ENCODE results near the gene RPH3AL. TPM values are rescaled to one million over a fixed set of nuclear protein-coding genes. Genes with fewer than 3 reads are reported as not detected.

Gene RPH3AL
- total RNA-seq, 1 experiment from 2014 or later: 26.0 TPM

- Histone ChIP-seq H3K27me3 (ENCODE audit: insufficient read depth, low read depth) (no peaks in the 10 kb centered on the region), H3K9me3 (ENCODE audit: insufficient read depth, low read depth) (no peaks in the 10 kb centered on the region), H2AFZ (no peak overlapping the region), H3K36me3 (ENCODE audit: low read depth) (no peaks in the 10 kb centered on the region), H3K4me1 (replicated peaks; ENCODE audit: insufficient read depth) (no peaks in the 10 kb centered on the region), H3F3A (ENCODE audit: insufficient read depth, low read depth) (no peaks in the 10 kb centered on the region), H4K20me1 (ENCODE audit: insufficient read depth) (no peaks in the 10 kb centered on the region), H3K9me2 (ENCODE audit: insufficient read depth) (no peaks in the 10 kb centered on the region), H3K27ac (no peak overlapping the region), H3K79me2 (ENCODE audit: low read depth) (no peaks in the 10 kb centered on the region), H3K4me2 (no peak overlapping the region), H3K4me3 (no peak overlapping the region)
- no TSS peak for BruUV-seq (replicated peaks)
- no peak for DNase-seq
- ChIA-PET CTCF (no interaction called here), POLR2A (ENCODE audit: unreplicated experiment) (no interaction called here)
- TF ChIP-seq CTCF (conservative IDR thresholded peaks at IDR 0.05): no peak
- no peak for TF ChIP-seq EZH2 (IDR thresholded peaks at IDR 0.05; ENCODE audit: low read depth)
- intact Hi-C loops (cut with micrococcal nuclease; ENCODE audit: unreplicated experiment): no loop called here
These were observed 31.1 kb downstream of the RPH3AL start for GRCh38 chr17:321386-321941.

DNA sequence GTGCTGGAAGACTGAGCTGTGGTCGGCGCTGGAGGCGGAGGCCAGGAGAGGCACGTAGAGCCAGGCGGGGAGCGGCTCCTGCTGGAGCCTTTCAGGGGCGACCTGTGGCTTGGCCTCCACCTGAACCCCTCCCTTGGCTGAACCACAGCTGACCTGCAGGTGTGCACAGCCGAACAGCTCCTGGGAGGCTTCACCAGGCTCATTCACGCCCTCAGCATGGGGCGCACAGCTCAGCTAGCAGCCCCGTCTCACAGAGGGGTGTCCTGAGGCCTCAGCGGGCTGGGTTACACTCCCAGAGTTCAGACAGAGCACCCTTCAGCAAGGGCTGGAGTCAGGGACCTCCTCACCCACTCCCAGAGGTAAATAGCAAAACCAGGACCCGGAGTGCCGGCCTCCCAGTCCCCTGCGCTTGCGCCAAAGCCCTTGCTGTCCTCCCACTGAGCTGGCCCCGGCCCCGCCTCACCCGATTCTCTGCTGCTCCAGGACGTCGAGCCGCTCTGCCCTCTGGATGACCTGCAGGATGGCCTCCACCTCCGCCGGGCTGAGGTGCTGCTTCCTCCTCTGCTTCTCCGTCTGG, 31.7 kb downstream of the RPH3AL start:
- no peaks in the 10 kb centered on the region for H3K27me3 ChIP-seq (ENCODE audit: insufficient read depth, low read depth)
- H4K20me1 ChIP-seq (ENCODE audit: insufficient read depth): no peaks in the 10 kb centered on the region
- H3K27ac ChIP-seq: no peak overlapping the region
- no peaks in the 10 kb centered on the region for H3K79me2 ChIP-seq (ENCODE audit: low read depth)
- no peak for DNase-seq
- no peak overlapping the region for H3K4me2 ChIP-seq
- H3F3A ChIP-seq (ENCODE audit: insufficient read depth, low read depth): no peaks in the 10 kb centered on the region
- no peak overlapping the region for H3K4me3 ChIP-seq
- TF ChIP-seq EZH2 (IDR thresholded peaks at IDR 0.05; ENCODE audit: low read depth): no peak
- no peak for TF ChIP-seq CTCF (conservative IDR thresholded peaks at IDR 0.05)
- intact Hi-C loops (cut with micrococcal nuclease; ENCODE audit: unreplicated experiment): no loop called here
- H3K4me1 ChIP-seq (replicated peaks; ENCODE audit: insufficient read depth): no peaks in the 10 kb centered on the region
- BruUV-seq (replicated peaks): no TSS peak
- no peak overlapping the region for H2AFZ ChIP-seq
- no peaks in the 10 kb centered on the region for H3K36me3 ChIP-seq (ENCODE audit: low read depth)
- H3K9me2 ChIP-seq (ENCODE audit: insufficient read depth): no peaks in the 10 kb centered on the region
- no peaks in the 10 kb centered on the region for H3K9me3 ChIP-seq (ENCODE audit: insufficient read depth, low read depth)
- POLR2A ChIA-PET (ENCODE audit: unreplicated experiment): no interaction called here
- CTCF ChIA-PET: no interaction called here

GRCh38 chr17:320139-320538, 32.5 kb downstream of the RPH3AL start:
- Histone ChIP-seq H3K27ac (no peak overlapping the region), H2AFZ (no peak overlapping the region), H3K4me2 (no peak overlapping the region), H3K27me3 (ENCODE audit: insufficient read depth, low read depth) (no peaks in the 10 kb centered on the region), H3K36me3 (ENCODE audit: low read depth) (no peaks in the 10 kb centered on the region), H3F3A (ENCODE audit: insufficient read depth, low read depth) (no peaks in the 10 kb centered on the region), H3K4me3 (no peak overlapping the region), H4K20me1 (ENCODE audit: insufficient read depth) (no peaks in the 10 kb centered on the region), H3K9me2 (ENCODE audit: insufficient read depth) (no peaks in the 10 kb centered on the region), H3K79me2 (ENCODE audit: low read depth) (no peaks in the 10 kb centered on the region), H3K9me3 (ENCODE audit: insufficient read depth, low read depth) (no peaks in the 10 kb centered on the region), H3K4me1 (replicated peaks; ENCODE audit: insufficient read depth) (no peaks in the 10 kb centered on the region)
- intact Hi-C loops (cut with micrococcal nuclease; ENCODE audit: unreplicated experiment): no loop called here
- DNase-seq: no peak
- CTCF ChIA-PET: no interaction called here
- no TSS peak for BruUV-seq (replicated peaks)
- TF ChIP-seq CTCF (conservative IDR thresholded peaks at IDR 0.05): no peak
- TF ChIP-seq EZH2 (IDR thresholded peaks at IDR 0.05; ENCODE audit: low read depth): no peak
- POLR2A ChIA-PET (ENCODE audit: unreplicated experiment): no interaction called here
